SK-N-SH treated with all-trans-retinoic acid at 6 μM for 48 hours (cell line): ENCODE results near the gene PCSK2.

ENCODE experiments used
- ARNTL ChIP-seq: fragments of 450-650 bp; formaldehyde crosslinking; IDR thresholded peaks from 2 replicates; pipeline ENCODE4 v1.5.0; 2020; ENCODE audit warnings: low read depth, mild to moderate bottlenecking, moderate library complexity, borderline replicate concordance
- CSDC2 ChIP-seq: fragments of 250-450 bp; sonication (Bioruptor Pico); IDR thresholded peaks from 2 replicates; pipeline ENCODE4 v1.5.0; 2020; ENCODE audit warnings: mild to moderate bottlenecking, moderate library complexity
- OSR1 ChIP-seq: fragments of 250-450 bp; sonication (Bioruptor Pico); IDR thresholded peaks from 2 replicates; pipeline ENCODE4 v1.8.0; 2022; ENCODE audit warnings: moderate library complexity, mild to moderate bottlenecking, inconsistent platforms
- PATZ1 ChIP-seq: fragments of 250-450 bp; sonication (Bioruptor Pico); IDR thresholded peaks from 2 replicates; pipeline ENCODE4 v1.8.0; 2020; ENCODE audit warnings: mild to moderate bottlenecking, moderate library complexity, borderline replicate concordance
- PPARA ChIP-seq: fragments of 250-450 bp; sonication (Bioruptor Pico); IDR thresholded peaks from 2 replicates; pipeline ENCODE4 v1.5.0; 2020; ENCODE audit warnings: mild to moderate bottlenecking, borderline replicate concordance
- TOX ChIP-seq: fragments of 250-450 bp; sonication (Bioruptor Pico); IDR thresholded peaks from 2 replicates; pipeline ENCODE4 v1.8.0; 2021; ENCODE audit warnings: mild to moderate bottlenecking, moderate library complexity, borderline replicate concordance
- ZC3H10 ChIP-seq: fragments of 250-450 bp; sonication (Bioruptor Pico); IDR thresholded peaks from 2 replicates; pipeline ENCODE4 v1.5.1; 2021; ENCODE audit warnings: mild to moderate bottlenecking, moderate library complexity
- ZFP3 ChIP-seq: fragments of 250-450 bp; sonication (Bioruptor Pico); IDR thresholded peaks from 2 replicates; pipeline ENCODE4 v1.5.0; 2020; ENCODE audit warnings: mild to moderate bottlenecking, moderate library complexity

GRCh38 chr20:17525132-17525531, 298.3 kb downstream of the PCSK2 start:
- TF ChIP-seq CSDC2 (CRISPR knock-in tag) (no peak), PATZ1 (CRISPR knock-in tag) (no peak), TOX (CRISPR knock-in tag) (no peak), OSR1 (CRISPR knock-in tag) (no peak), ZC3H10 (CRISPR knock-in tag) (no peak), PPARA (CRISPR knock-in tag) (no peak), ARNTL (no peak), ZFP3 (no peak)
